SU-DHL-6 (cell line): ENCODE measurements around the gene ANGPTL8.

Source experiments
- EZH2phosphoT487 ChIP-seq: fragments of 200-600 bp; sonication (generic), shearing (Covaris generic); conservative IDR thresholded peaks from 2 replicates; pipeline ENCODE4 v1.6.1; 2018; ENCODE audit warnings: mild to moderate bottlenecking, antibody characterized with exemption, low read length, moderate library complexity, mixed read lengths
- TF ChIP-seq, protein P1 (sequence below): fragments of 200-600 bp; sonication (generic); IDR thresholded peaks from one replicate; pipeline ENCODE4 v1.5.1; 2017; ENCODE audit warnings: antibody characterized with exemption, mild to moderate bottlenecking, low read length, moderate library complexity; ENCODE audit not compliant: insufficient read depth, poor library complexity, severe bottlenecking

DNA sequence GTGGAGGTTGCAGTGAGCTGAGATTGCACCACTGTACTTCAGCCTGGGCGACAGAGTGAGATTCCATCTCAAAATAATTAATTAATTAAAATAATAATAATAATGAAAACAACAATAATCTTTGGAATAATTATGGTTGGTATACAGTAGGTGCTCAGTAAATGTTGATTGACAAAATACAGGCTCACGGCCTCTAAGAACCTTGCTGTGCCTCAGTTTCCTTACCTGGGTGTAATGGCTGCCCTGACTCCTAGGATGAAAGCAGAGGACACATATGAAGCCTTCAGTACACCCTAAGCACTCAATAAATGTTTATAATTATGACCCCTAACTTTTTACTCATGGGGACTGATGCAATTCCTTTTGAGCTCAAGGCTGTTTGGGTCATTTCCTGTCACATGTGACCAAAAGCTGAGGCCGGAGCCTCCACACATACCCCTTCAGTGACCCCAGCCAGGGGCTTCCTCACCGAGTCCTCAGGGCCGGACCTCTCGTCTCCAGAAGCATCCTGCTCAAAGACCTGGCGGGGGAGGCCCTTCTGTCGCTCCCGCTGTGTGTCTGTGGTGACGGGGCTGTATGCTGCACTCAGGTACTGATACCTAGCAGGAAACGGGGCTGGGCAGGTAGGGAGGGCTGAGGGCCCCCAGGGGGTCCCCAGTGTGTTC, 12.4 kb downstream of the ANGPTL8 start:
- no peak for TF ChIP-seq EZH2phosphoT487
- TF ChIP-seq, protein P1, sequence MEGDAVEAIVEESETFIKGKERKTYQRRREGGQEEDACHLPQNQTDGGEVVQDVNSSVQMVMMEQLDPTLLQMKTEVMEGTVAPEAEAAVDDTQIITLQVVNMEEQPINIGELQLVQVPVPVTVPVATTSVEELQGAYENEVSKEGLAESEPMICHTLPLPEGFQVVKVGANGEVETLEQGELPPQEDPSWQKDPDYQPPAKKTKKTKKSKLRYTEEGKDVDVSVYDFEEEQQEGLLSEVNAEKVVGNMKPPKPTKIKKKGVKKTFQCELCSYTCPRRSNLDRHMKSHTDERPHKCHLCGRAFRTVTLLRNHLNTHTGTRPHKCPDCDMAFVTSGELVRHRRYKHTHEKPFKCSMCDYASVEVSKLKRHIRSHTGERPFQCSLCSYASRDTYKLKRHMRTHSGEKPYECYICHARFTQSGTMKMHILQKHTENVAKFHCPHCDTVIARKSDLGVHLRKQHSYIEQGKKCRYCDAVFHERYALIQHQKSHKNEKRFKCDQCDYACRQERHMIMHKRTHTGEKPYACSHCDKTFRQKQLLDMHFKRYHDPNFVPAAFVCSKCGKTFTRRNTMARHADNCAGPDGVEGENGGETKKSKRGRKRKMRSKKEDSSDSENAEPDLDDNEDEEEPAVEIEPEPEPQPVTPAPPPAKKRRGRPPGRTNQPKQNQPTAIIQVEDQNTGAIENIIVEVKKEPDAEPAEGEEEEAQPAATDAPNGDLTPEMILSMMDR = no peak
